ENCODE results near the gene EWSR1. TPM values are rescaled to one million over a fixed set of nuclear protein-coding genes. Genes with fewer than 3 reads are reported as not detected.

EWSR1 gene
- total RNA-seq, 4 donors from 2014 or later: 132 to 308 (median 170) TPM

DNA sequence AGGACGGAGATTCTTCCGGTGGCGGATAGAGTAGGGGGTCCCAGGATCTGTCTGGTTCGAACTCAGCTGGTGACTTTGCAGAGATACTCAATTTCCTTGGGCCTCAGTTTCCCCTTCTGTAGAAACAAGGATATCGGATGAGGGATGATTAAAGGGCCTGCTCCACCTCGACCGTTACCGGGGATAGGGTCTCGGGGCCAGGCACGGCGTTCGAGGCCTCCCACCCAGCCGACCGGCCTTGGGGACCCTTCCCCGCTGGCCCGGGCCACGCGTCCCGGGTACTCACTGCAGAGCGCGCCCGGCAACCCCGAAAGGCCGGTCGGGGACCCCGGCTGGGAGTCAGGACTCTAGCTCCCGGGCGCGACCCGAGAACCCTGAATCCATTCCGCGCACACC is 608 bp upstream of the EWSR1 start:
- H3K27me3 ChIP-seq: no peaks in the 10 kb centered on the region
- no peaks in the 10 kb centered on the region for H3K9me3 ChIP-seq
- H3K36me3 ChIP-seq: peaks cover 23% of the 10 kb centered on the region
- peak overlapping the region; percentile 99 for H3K27ac ChIP-seq
- peaks cover 54% of the 10 kb centered on the region for H3K4me1 ChIP-seq
- TF ChIP-seq POLR2AphosphoS5 (IDR thresholded peaks at IDR 0.05) (no peak), EP300 (IDR thresholded peaks at IDR 0.05) (no peak), POLR2A (IDR thresholded peaks at IDR 0.05) (no peak)
- TF ChIP-seq, protein P1, sequence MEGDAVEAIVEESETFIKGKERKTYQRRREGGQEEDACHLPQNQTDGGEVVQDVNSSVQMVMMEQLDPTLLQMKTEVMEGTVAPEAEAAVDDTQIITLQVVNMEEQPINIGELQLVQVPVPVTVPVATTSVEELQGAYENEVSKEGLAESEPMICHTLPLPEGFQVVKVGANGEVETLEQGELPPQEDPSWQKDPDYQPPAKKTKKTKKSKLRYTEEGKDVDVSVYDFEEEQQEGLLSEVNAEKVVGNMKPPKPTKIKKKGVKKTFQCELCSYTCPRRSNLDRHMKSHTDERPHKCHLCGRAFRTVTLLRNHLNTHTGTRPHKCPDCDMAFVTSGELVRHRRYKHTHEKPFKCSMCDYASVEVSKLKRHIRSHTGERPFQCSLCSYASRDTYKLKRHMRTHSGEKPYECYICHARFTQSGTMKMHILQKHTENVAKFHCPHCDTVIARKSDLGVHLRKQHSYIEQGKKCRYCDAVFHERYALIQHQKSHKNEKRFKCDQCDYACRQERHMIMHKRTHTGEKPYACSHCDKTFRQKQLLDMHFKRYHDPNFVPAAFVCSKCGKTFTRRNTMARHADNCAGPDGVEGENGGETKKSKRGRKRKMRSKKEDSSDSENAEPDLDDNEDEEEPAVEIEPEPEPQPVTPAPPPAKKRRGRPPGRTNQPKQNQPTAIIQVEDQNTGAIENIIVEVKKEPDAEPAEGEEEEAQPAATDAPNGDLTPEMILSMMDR (IDR thresholded peaks at IDR 0.05): no peak
- no CpG with 5 or more reads among the region's 32 CpGs for WGBS
- peak overlapping the region; percentile 80 for H3K4me3 ChIP-seq
- DNase-seq (ENCODE audit: low spot score in 2 of 2): no peak

DNA sequence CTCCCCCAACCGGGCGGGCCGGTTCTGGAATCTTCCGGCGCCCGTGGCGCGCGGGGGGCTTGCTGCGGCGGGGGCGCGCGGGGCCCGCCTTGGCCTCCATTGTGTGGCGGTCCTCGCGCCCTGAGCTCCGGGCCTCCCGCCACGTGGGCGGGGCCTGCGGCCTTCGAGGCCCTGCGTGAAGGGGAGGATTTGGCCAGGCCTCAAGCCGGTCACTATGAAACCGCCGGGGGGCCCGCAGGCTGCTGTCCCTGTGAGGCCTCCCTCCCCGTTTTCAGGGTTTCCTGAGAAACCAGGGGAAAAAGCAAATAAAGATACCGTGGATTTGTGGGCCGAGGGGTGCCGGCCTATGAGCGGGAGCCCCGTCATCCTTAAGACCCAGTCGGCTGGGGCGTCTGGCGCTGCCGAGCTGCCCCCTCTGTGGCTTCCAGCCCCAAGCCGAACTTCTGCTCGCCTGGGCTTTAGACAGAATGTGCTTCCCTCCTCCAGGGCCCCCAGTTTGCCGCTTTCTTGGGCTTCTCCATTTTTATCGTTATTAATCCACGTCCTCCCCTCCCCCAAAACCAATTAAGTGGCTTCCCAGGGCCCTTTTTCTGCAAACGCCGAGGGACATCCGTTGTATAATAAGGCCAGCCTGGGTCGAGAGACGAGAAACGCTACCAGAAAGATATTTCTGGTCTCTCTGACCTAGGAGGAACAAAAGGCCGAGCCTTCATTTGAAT is 602 bp downstream of the EWSR1 start:
- Histone ChIP-seq H3K36me3 (peaks cover 32% of the 10 kb centered on the region), H3K9me3 (no peaks in the 10 kb centered on the region), H3K27me3 (no peaks in the 10 kb centered on the region), H3K27ac (peak overlapping the region; percentile 99), H3K4me3 (peak overlapping the region; percentile 80), H3K4me1 (peaks cover 66% of the 10 kb centered on the region)
- WGBS: under 1% methylated on average over 33 of the region's 51 CpGs
- TF ChIP-seq POLR2A (IDR thresholded peaks at IDR 0.05): no peak
- TF ChIP-seq EP300 (IDR thresholded peaks at IDR 0.05): no peak
- TF ChIP-seq POLR2AphosphoS5 (IDR thresholded peaks at IDR 0.05): no peak
- TF ChIP-seq, protein P1 (IDR thresholded peaks at IDR 0.05): no peak
- DNase-seq (ENCODE audit: low spot score in 2 of 2): peak in 1 of 2 donors; percentile 83

DNA sequence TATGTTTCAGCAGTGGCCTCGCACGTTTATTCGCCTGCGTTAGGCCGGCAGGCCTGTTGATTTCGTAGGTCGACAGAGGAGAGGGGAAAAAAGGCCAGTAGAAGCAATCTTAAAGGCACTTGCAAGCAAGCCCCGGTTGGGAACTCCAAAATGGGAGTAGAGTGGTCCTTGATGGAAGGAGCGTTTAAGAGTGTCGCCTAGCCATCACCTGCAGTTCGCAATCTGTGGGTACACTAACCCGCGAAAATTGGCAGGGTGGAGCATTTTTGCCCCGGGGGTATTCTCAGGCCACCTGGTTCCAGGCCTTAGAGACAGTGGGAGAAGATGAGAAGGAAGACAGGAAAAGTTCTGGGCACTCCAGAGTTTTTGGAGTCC is 1.1 kb downstream of the EWSR1 start:
- Histone ChIP-seq H3K4me1 (peaks cover 67% of the 10 kb centered on the region), H3K4me3 (peak overlapping the region; percentile 80), H3K36me3 (peaks cover 32% of the 10 kb centered on the region), H3K27me3 (no peaks in the 10 kb centered on the region), H3K9me3 (no peaks in the 10 kb centered on the region), H3K27ac (peak overlapping the region; percentile 99)
- TF ChIP-seq POLR2AphosphoS5 (IDR thresholded peaks at IDR 0.05) (no peak), EP300 (IDR thresholded peaks at IDR 0.05) (no peak), POLR2A (IDR thresholded peaks at IDR 0.05) (no peak)
- TF ChIP-seq, protein P1 (IDR thresholded peaks at IDR 0.05): no peak
- 1% methylated on average over 14 of the region's 14 CpGs for WGBS
- no peak for DNase-seq (ENCODE audit: low spot score in 2 of 2)

DNA sequence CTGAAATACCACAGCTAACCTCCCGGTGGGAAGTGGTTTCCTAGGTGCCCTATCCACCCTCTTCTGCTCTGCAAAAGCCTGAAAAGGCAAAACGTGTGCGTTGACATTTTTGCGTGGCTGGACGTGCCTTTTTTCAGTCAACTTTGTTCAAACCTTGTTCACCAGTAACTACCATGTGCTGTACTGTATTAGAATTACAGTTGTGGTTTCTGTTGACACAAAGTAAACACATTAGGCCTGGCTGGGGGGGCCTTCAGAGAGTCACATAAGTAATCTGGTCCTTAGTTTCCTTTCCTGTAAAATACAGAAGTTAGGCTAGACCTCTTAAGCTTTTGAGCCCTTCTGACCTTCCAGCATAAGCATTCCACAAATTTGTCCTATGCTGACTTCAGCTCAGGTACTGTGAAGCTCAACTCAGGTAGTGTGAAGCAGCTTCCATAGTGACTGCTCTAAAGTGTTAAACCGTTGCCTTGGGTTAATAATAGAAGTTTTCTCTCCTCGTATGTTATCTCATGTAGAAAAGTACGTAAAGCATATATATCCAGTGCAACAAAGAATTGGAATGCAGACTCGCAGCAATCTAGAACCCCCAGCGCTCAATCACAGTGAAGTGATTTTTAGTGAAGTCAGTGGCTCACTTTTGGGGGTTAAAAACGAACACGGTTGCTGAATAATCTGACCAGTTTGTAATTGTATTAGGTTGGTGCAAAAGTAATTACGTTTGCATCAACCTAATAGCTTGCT is 1.8 kb downstream of the EWSR1 start:
- peak overlapping the region; percentile 80 for H3K4me3 ChIP-seq
- no peaks in the 10 kb centered on the region for H3K27me3 ChIP-seq
- WGBS: 7% methylated on average over 13 of the region's 13 CpGs
- H3K9me3 ChIP-seq: no peaks in the 10 kb centered on the region
- H3K27ac ChIP-seq: peak overlapping the region; percentile 99
- no peak for DNase-seq (ENCODE audit: low spot score in 2 of 2)
- H3K36me3 ChIP-seq: peaks cover 31% of the 10 kb centered on the region
- H3K4me1 ChIP-seq: peaks cover 67% of the 10 kb centered on the region
- TF ChIP-seq EP300 (IDR thresholded peaks at IDR 0.05) (no peak), POLR2A (IDR thresholded peaks at IDR 0.05) (no peak), POLR2AphosphoS5 (IDR thresholded peaks at IDR 0.05) (no peak)
- TF ChIP-seq, protein P1 (IDR thresholded peaks at IDR 0.05): no peak
